AG10803 (cell line): ENCODE results near the gene OR52W1.

Source experiments
- DNase-seq: peaks from one replicate; pipeline ENCODE4 v3.0.0; 2010; ENCODE audit warnings: low read depth
- H3K4me3 ChIP-seq: 2 replicates; pipeline ENCODE4 v1.5.1; 2011; ENCODE audit warnings: mild to moderate bottlenecking, low read length, control low read depth
- CTCF ChIP-seq: conservative IDR thresholded peaks from 2 replicates; pipeline ENCODE4 v1.5.1; 2011; ENCODE audit warnings: mild to moderate bottlenecking, low read length, control low read depth, inconsistent platforms

OR52W1 gene

GRCh38 chr11:6203327-6203726 is 4.3 kb downstream of the OR52W1 start:
- no peak for DNase-seq
- TF ChIP-seq CTCF = no peak
- no peak overlapping the region for H3K4me3 ChIP-seq

- H3K4me3 ChIP-seq = no peak overlapping the region
- no peak for DNase-seq
- no peak for TF ChIP-seq CTCF
Observed at GRCh38 chr11:6204706-6205105, 5.7 kb downstream of the OR52W1 start.

- H3K4me3 ChIP-seq = no peak within 1 kb of the TSS
- DNase-seq = no peak
- TF ChIP-seq CTCF = no peak
Observed at GRCh38 chr11:6205366-6205765, 6.3 kb downstream of the OR52W1 start, which contains the start of gene C11orf42. Gene C11orf42, plus strand, starts transcription at chr11:6205557. Its CDS starts 59 bp downstream, at chr11:6205616.

GRCh38 chr11:6206456-6207180 is 7.6 kb downstream of the OR52W1 start:
- peak; percentile 52 for DNase-seq

GRCh38 chr11:6209801-6210200 is 10.8 kb downstream of the OR52W1 start:
- H3K4me3 ChIP-seq = no peak overlapping the region
- TF ChIP-seq CTCF = no peak
- no peak for DNase-seq

More at GRCh38 chr11:6206456-6207180, 7.6 kb downstream of the OR52W1 start:
- TF ChIP-seq CTCF = no peak
- H3K4me3 ChIP-seq = no peak overlapping the region

- H3K4me3 ChIP-seq = no peak overlapping the region
- peak; percentile 59 for DNase-seq
- TF ChIP-seq CTCF = no peak
Observed at GRCh38 chr11:6210274-6210955, 11.4 kb downstream of the OR52W1 start.

GRCh38 chr11:6214530-6214929 is 15.5 kb downstream of the OR52W1 start:
- no peak for DNase-seq
- no peak overlapping the region for H3K4me3 ChIP-seq
- no peak for TF ChIP-seq CTCF
